Activated CD8-positive, alpha-beta memory T cell treated with anti-CD3 and anti-CD28 coated beads, Interleukin-2, amount 10 ng/mL, durations not matched to agents 7 days and 5 days (primary cell): ENCODE data around the gene PLK4. TPM values are rescaled to one million over a fixed set of nuclear protein-coding genes. Genes with fewer than 3 reads are reported as not detected.
"Not testable (repeated sequence)": the region's sequence is repeated elsewhere in the genome, so short reads cannot be mapped to it uniquely, and the experiment has no call there.

ENCODE experiments used
- ATAC-seq: fragments of 150-1000 bp; cut with Tn5 transposase; one replicate; pipeline ENCODE4 v1.10.0; 2021; ENCODE audit warnings: moderate library complexity
- CTCF ChIA-PET: fragments of 350-600 bp; sonication (Branson Sonifier 250); formaldehyde crosslinking; loops from one replicate; lab custom pipeline; 2021; ENCODE audit warnings: antibody characterized with exemption; lab: Charles Lee
- DNase-seq: peaks from one replicate; pipeline ENCODE4 v3.0.0-alpha.2; 2020
- H3K27ac Mint-ChIP-seq: one replicate; pipeline ENCODE4 v1.8.0; 2021; ENCODE audit warnings: mild to moderate bottlenecking, mixed read lengths
- H3K27me3 Mint-ChIP-seq: one replicate; pipeline ENCODE4 v1.8.0; 2021; ENCODE audit warnings: mixed read lengths
- H3K36me3 Mint-ChIP-seq: one replicate; pipeline ENCODE4 v1.8.0; 2021; ENCODE audit warnings: mild to moderate bottlenecking, mixed read lengths
- H3K4me1 Mint-ChIP-seq: one replicate; pipeline ENCODE4 v1.8.0; 2021; ENCODE audit warnings: mixed read lengths
- H3K4me3 Mint-ChIP-seq: one replicate; pipeline ENCODE4 v1.8.0; 2021; ENCODE audit warnings: mild to moderate bottlenecking, moderate library complexity, mixed read lengths
- H3K9me3 Mint-ChIP-seq: one replicate; pipeline ENCODE4 v1.8.0; 2022; ENCODE audit warnings: low read depth, mixed read lengths
- total RNA-seq, 2 experiments: library from RNA; stranded (reverse); gene quantifications; one replicate each; pipeline ENCODE4 v1.2.3, GENCODE V29; 2021

PLK4 gene
- total RNA-seq, 2 experiments from 2014 or later, result 60.1 to 66.1 TPM

GRCh38 chr4:127870281-127870680, 10.4 kb upstream of the PLK4 start:
- no peak for ATAC-seq
- no peak overlapping the region for H3K4me3 Mint-ChIP-seq
- no peaks in the 10 kb centered on the region for H3K27me3 Mint-ChIP-seq
- CTCF ChIA-PET, result no interaction called here
- DNase-seq, result no peak
- H3K36me3 Mint-ChIP-seq, result peaks cover 2% of the 10 kb centered on the region
- peaks cover 7% of the 10 kb centered on the region for H3K4me1 Mint-ChIP-seq
- no peaks in the 10 kb centered on the region for H3K9me3 Mint-ChIP-seq
- H3K27ac Mint-ChIP-seq, result no peak overlapping the region

GRCh38 chr4:127870688-127871087, 10.0 kb upstream of the PLK4 start:
- CTCF ChIA-PET, result no interaction called here
- H3K9me3 Mint-ChIP-seq, result no peaks in the 10 kb centered on the region
- no peaks in the 10 kb centered on the region for H3K27me3 Mint-ChIP-seq
- ATAC-seq (no peak), DNase-seq (no peak)
- peaks cover 4% of the 10 kb centered on the region for H3K36me3 Mint-ChIP-seq
- no peak overlapping the region for H3K4me3 Mint-ChIP-seq
- H3K27ac Mint-ChIP-seq, result no peak overlapping the region
- H3K4me1 Mint-ChIP-seq, result peaks cover 7% of the 10 kb centered on the region

DNA sequence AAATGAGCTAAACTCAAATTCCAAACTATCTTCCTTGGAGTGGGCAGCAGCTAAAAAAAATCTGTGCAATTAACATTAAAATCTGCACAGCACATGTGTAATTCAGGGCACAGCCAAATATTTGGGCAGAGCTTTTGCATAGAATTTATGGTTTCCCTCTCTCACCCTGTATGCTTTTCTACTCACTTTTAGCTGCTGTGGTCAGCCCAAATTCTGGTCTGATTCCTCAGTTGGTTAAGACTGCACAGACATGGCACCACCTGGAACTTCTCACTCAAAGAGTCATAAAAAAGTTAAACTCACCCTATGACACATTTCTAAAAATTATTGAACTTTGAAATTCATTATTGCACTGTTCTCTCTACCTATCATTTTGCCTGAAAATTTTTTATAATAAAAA, 4.9 kb upstream of the PLK4 start:
- ATAC-seq (no peak), DNase-seq (no peak)
- Mint-ChIP-seq H3K27me3 (no peaks in the 10 kb centered on the region), H3K9me3 (no peaks in the 10 kb centered on the region), H3K4me1 (peaks cover 18% of the 10 kb centered on the region), H3K36me3 (peaks cover 11% of the 10 kb centered on the region), H3K27ac (no peak overlapping the region), H3K4me3 (no peak overlapping the region)
- CTCF ChIA-PET, result interaction anchor here (0.5 kb wide), 1 partner anchor 54 kb away, joined by 3 read pairs; no protein-coding TSS in a partner anchor

DNA sequence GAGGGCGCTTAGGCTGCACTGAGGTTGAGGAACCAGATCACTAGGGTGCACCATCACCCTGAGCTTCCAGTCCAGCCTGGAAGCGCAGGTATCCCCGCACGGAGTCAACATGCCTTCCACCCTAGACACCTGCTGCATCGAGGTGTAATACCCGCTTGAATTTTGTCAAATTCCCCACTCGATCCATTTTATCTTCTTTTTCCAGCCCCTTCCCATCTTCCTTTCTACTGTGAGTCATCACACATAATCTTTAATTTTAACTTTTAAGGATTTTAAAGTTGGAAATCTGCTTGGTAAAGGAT, 821 bp downstream of the PLK4 start:
- H3K4me1 Mint-ChIP-seq, result peaks cover 47% of the 10 kb centered on the region
- no peaks in the 10 kb centered on the region for H3K9me3 Mint-ChIP-seq
- ATAC-seq, result peak; percentile 32
- H3K4me3 Mint-ChIP-seq, result peak overlapping the region; percentile 100
- peak overlapping the region; percentile 96 for H3K27ac Mint-ChIP-seq
- no peaks in the 10 kb centered on the region for H3K27me3 Mint-ChIP-seq
- CTCF ChIA-PET, result interaction anchor here (1.1 kb wide), 1 partner anchor 11 kb away, joined by 4 read pairs; no protein-coding TSS in a partner anchor
- peaks cover 38% of the 10 kb centered on the region for H3K36me3 Mint-ChIP-seq
- DNase-seq, result no peak

DNA sequence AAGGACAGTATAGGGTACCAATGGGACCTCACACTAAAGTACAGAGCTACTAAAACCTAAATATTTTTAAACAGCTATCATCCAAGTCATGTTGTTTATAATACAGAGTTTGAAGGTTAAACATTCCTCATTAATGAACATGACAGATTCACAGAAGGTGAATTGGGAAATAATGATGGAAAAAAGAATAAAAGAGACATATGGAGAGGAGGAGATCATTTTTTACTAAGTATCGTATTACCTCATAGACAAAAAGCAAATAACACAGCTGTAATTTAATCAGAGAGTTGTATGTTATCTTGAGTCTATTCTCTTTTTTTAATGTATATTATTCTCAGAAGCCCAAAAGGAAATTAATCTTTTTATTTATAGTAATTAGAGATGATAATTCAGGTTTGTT, 7.9 kb downstream of the PLK4 start:
- Mint-ChIP-seq H3K27ac (no peak overlapping the region), H3K27me3 (no peaks in the 10 kb centered on the region)
- CTCF ChIA-PET, result no interaction called here

GRCh38 chr4:127889903-127890302, 9.2 kb downstream of the PLK4 start:
- ATAC-seq (no peak), DNase-seq (no peak)
- peaks cover 32% of the 10 kb centered on the region for H3K4me1 Mint-ChIP-seq
- no peaks in the 10 kb centered on the region for H3K9me3 Mint-ChIP-seq
- H3K4me3 Mint-ChIP-seq, result no peak overlapping the region
- CTCF ChIA-PET, result no interaction called here
- H3K27me3 Mint-ChIP-seq, result no peaks in the 10 kb centered on the region
- no peak overlapping the region for H3K27ac Mint-ChIP-seq
- H3K36me3 Mint-ChIP-seq, result peaks cover 63% of the 10 kb centered on the region

More for the DNA sequence above, 7.9 kb downstream of the PLK4 start:
- no peak for DNase-seq
- H3K4me3 Mint-ChIP-seq, result no peak overlapping the region
- H3K36me3 Mint-ChIP-seq, result peaks cover 59% of the 10 kb centered on the region
- H3K4me1 Mint-ChIP-seq, result peaks cover 33% of the 10 kb centered on the region
- H3K9me3 Mint-ChIP-seq, result no peaks in the 10 kb centered on the region
- no peak for ATAC-seq

GRCh38 chr4:127896069-127896468, 15.4 kb downstream of the PLK4 start:
- H3K9me3 Mint-ChIP-seq, result peaks cover 2% of the 10 kb centered on the region
- H3K4me1 Mint-ChIP-seq, result peaks cover 4% of the 10 kb centered on the region
- no peak overlapping the region for H3K4me3 Mint-ChIP-seq
- H3K27me3 Mint-ChIP-seq, result no peaks in the 10 kb centered on the region
- DNase-seq, result no peak
- ATAC-seq, result no peak
- H3K36me3 Mint-ChIP-seq, result peaks cover 62% of the 10 kb centered on the region
- CTCF ChIA-PET, result no interaction called here
- no peak overlapping the region for H3K27ac Mint-ChIP-seq

DNA sequence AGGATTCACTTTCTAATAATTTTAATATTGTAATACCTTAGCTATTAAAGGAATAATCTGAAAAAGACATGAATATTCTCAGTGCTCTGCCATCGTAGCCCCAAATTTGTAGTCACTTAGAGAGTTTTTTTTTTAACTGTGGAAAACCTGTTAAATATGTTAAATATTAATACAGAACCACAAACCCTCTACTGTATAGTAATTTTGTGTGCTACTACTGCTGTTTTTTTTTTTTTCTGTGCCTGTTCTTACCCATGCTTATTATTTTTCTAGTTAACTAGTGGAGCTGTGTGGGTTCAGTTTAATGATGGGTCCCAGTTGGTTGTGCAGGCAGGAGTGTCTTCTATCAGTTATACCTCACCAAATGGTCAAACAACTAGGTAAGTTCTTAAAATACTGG, 15.8 kb downstream of the PLK4 start:
- no peaks in the 10 kb centered on the region for H3K27me3 Mint-ChIP-seq

DNA sequence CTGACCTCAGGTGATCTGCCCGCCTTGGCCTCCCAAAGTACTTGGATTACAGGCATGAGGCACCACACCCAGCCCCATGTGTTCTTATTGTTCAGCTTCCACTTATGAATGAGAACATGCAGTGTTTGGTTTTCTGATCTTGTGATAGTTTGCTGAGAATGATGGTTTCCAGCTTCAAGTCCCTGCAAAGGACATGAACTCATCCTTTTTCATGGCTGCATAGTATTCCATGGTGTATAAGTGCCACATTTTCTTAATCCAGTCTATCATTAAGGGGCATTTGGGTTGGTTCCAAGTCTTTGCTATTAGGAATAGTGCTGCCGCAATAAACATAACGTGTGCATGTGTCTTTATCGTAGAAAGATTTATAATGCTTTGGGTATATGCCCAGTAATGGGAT, 19.0 kb downstream of the PLK4 start:
- H3K4me1 Mint-ChIP-seq, DNase-seq, H3K4me3 Mint-ChIP-seq, H3K27ac Mint-ChIP-seq, H3K9me3 Mint-ChIP-seq, CTCF ChIA-PET, H3K27me3 Mint-ChIP-seq, ATAC-seq: not testable (repeated sequence)
- H3K36me3 Mint-ChIP-seq, result peaks cover 60% of the 10 kb centered on the region

More for the DNA sequence above, 15.8 kb downstream of the PLK4 start:
- H3K36me3 Mint-ChIP-seq, result peaks cover 63% of the 10 kb centered on the region
- H3K9me3 Mint-ChIP-seq, result peaks cover 2% of the 10 kb centered on the region
- no peak overlapping the region for H3K4me3 Mint-ChIP-seq
- H3K4me1 Mint-ChIP-seq, result peaks cover 4% of the 10 kb centered on the region
- no peak overlapping the region for H3K27ac Mint-ChIP-seq
- CTCF ChIA-PET, result no interaction called here
- DNase-seq, result no peak
- no peak for ATAC-seq

GRCh38 chr4:127905029-127905428, 24.3 kb downstream of the PLK4 start:
- DNase-seq (no peak), ATAC-seq (no peak)
- Mint-ChIP-seq H3K9me3 (peaks cover 6% of the 10 kb centered on the region), H3K27ac (no peak overlapping the region), H3K4me1 (no peaks in the 10 kb centered on the region), H3K36me3 (peaks cover 29% of the 10 kb centered on the region), H3K27me3 (no peaks in the 10 kb centered on the region), H3K4me3 (no peak overlapping the region)
- CTCF ChIA-PET, result no interaction called here

- H3K27ac Mint-ChIP-seq, result no peak overlapping the region
- no peaks in the 10 kb centered on the region for H3K9me3 Mint-ChIP-seq
- ATAC-seq (no peak), DNase-seq (no peak)
- CTCF ChIA-PET, result no interaction called here
- H3K4me3 Mint-ChIP-seq, result no peak overlapping the region
- H3K4me1 Mint-ChIP-seq, result no peaks in the 10 kb centered on the region
- H3K36me3 Mint-ChIP-seq, result peaks cover 12% of the 10 kb centered on the region
- no peaks in the 10 kb centered on the region for H3K27me3 Mint-ChIP-seq
Measured at GRCh38 chr4:127916512-127916911, 35.8 kb downstream of the PLK4 start.

DNA sequence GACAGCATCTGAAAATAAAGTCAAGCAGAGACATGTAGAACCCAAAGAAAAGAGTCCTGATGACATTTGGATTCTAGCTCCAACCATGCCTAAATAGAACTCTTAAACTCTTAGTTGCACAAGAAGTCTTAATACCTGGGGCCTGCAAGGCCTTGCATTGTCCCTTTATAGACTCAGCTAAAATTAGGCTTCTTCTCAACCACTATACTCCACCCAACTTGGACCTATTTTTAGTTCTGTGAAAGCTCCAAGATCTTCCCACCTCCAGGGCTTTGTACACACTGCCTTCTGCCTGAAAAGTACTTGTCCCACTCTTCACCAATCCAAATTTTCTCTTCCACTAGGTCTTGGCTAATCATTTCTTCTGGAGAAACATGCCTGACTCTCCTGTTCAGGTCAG, 36.5 kb downstream of the PLK4 start:
- Mint-ChIP-seq H3K27me3 (no peaks in the 10 kb centered on the region), H3K36me3 (peaks cover 12% of the 10 kb centered on the region), H3K4me1 (no peaks in the 10 kb centered on the region), H3K27ac (no peak overlapping the region), H3K9me3 (no peaks in the 10 kb centered on the region), H3K4me3 (no peak overlapping the region)
- CTCF ChIA-PET, result no interaction called here
- ATAC-seq (no peak), DNase-seq (no peak)

- Mint-ChIP-seq H3K4me1 (no peaks in the 10 kb centered on the region), H3K27me3 (no peaks in the 10 kb centered on the region), H3K4me3 (no peak overlapping the region), H3K36me3 (peaks cover 32% of the 10 kb centered on the region), H3K27ac (no peak overlapping the region), H3K9me3 (no peaks in the 10 kb centered on the region)
- DNase-seq, result no peak
- ATAC-seq, result no peak
- CTCF ChIA-PET, result no interaction called here
Measured at GRCh38 chr4:127920521-127920920, 39.8 kb downstream of the PLK4 start.

GRCh38 chr4:127922226-127922625, 41.5 kb downstream of the PLK4 start:
- ATAC-seq (no peak), DNase-seq (no peak)
- no peaks in the 10 kb centered on the region for H3K27me3 Mint-ChIP-seq
- H3K27ac Mint-ChIP-seq, result no peak overlapping the region
- CTCF ChIA-PET, result interaction anchor here (0.6 kb wide), 1 partner anchor 25 kb away, joined by 4 read pairs; no protein-coding TSS in a partner anchor
- no peak overlapping the region for H3K4me3 Mint-ChIP-seq
- H3K36me3 Mint-ChIP-seq, result peaks cover 40% of the 10 kb centered on the region
- no peaks in the 10 kb centered on the region for H3K9me3 Mint-ChIP-seq
- no peaks in the 10 kb centered on the region for H3K4me1 Mint-ChIP-seq

DNA sequence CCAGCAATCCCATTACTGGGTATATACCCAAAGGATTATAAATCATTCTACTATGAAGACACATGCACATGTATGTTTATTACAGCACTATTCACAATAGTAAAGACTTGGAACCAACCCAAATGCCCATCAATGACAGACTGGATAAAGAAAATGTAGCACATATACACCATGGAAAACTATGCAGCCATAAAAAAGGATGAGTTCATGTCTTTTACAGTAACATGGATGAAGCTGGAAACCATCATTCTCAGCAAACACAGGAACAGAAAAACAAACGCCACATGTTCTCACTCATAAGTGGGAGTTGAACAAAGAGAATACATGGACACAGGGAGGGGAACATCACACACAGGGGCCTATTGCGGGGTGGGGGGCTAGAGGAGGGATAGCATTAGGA, 45.0 kb downstream of the PLK4 start:
- H3K4me1 Mint-ChIP-seq, ATAC-seq, DNase-seq, H3K27me3 Mint-ChIP-seq, CTCF ChIA-PET, H3K27ac Mint-ChIP-seq, H3K9me3 Mint-ChIP-seq, H3K4me3 Mint-ChIP-seq: not testable (repeated sequence)
- peaks cover 35% of the 10 kb centered on the region for H3K36me3 Mint-ChIP-seq
